Endothelial cell of umbilical vein (primary cell): ENCODE results near the gene GPALPP1. TPM values are rescaled to one million over a fixed set of nuclear protein-coding genes. Genes with fewer than 3 reads are reported as not detected.

Experiments
- BruUV-seq: library from RNA; stranded (reverse); fragments of 400-500 nt; replicated peaks from 2 replicates; lab custom pipeline; 2021; lab: Mats Ljungman, UMichigan
- CTCF ChIA-PET: fragments of 300-600, 350-600 bp; sonication (Branson Sonifier 250); formaldehyde crosslinking; loops from one replicate; lab custom pipeline; 2021; ENCODE audit warnings: antibody characterized with exemption, inconsistent platforms; lab: Charles Lee
- POLR2A ChIA-PET: fragments of 300-600, 350-600 bp; sonication (Branson Sonifier 250); formaldehyde crosslinking; loops from one replicate; lab custom pipeline; 2021; ENCODE audit warnings: antibody characterized with exemption, inconsistent platforms; lab: Charles Lee
- DNase-seq: peaks from one replicate; pipeline ENCODE4 v3.0.0-alpha.2; 2011; ENCODE audit warnings: low read depth, low spot score
- FAIRE-seq: peaks from 2 replicates; lab custom pipeline; 2011; peaks lifted over from hg19 to GRCh38; lab: Jason Lieb, UNC
- H2AFZ ChIP-seq: 2 replicates; pipeline ENCODE4 v1.6.0; 2012; ENCODE audit warnings: low read depth, low read length, control low read depth, inconsistent platforms
- H3K27ac ChIP-seq: 2 replicates; pipeline ENCODE4 v1.5.1; 2011; ENCODE audit warnings: low read depth, mild to moderate bottlenecking, control low read depth, low read length, moderate library complexity; ENCODE audit not compliant: insufficient read depth
- H3K27me3 ChIP-seq, 2 experiments: 2 replicates each; pipeline versions ENCODE4 v1.6.0 to v1.6.1; 2011; ENCODE audit warnings: low read length in 2 of 2, mixed read lengths in 1 of 2; ENCODE audit not compliant: control insufficient read depth in 2 of 2, insufficient read depth in 2 of 2
- H3K36me3 ChIP-seq, 2 experiments: 2 replicates in 1 of 2; 3 replicates in 1 of 2; pipeline ENCODE4 v1.5.1; 2011; ENCODE audit warnings: low read length in 2 of 2, mild to moderate bottlenecking in 1 of 2, moderate library complexity in 1 of 2; ENCODE audit not compliant: control insufficient read depth in 2 of 2, insufficient read depth in 2 of 2; ENCODE audit errors: extremely low read depth in 1 of 2
- H3K4me1 ChIP-seq: 3 replicates; pipeline ENCODE4 v1.5.1; 2011; ENCODE audit warnings: mild to moderate bottlenecking, low read length; ENCODE audit not compliant: control insufficient read depth, insufficient read depth; ENCODE audit errors: extremely low read depth
- H3K4me2 ChIP-seq: 2 replicates; pipeline ENCODE4 v1.6.1; 2011; ENCODE audit warnings: low read length, control low read depth, mixed read lengths; ENCODE audit not compliant: insufficient read depth
- H3K4me3 ChIP-seq, 3 experiments: fragments of 200-600 bp in 1 of 3; sonication (generic), shearing (Covaris generic) in 1 of 3; replicated peaks in 1 of 3; 2 replicates each; pipeline ENCODE4 v1.5.1; 2011 to 2016; ENCODE audit warnings: control low read depth in 3 of 3, low read length in 3 of 3, mild to moderate bottlenecking in 2 of 3, inconsistent platforms in 1 of 3, low read depth in 1 of 3, moderate library complexity in 1 of 3; ENCODE audit not compliant: insufficient read depth in 1 of 3
- H3K79me2 ChIP-seq: 2 replicates; pipeline ENCODE4 v1.6.0; 2012; ENCODE audit warnings: low read length, inconsistent platforms; ENCODE audit not compliant: control insufficient read depth, insufficient read depth
- H3K9ac ChIP-seq: replicated peaks from 2 replicates; pipeline ENCODE3; 2011; ENCODE audit warnings: low read length, control low read depth; ENCODE audit not compliant: insufficient read depth; ENCODE audit errors: extremely low read depth
- H3K9me1 ChIP-seq: replicated peaks from 3 replicates; pipeline ENCODE4 v1.6.0; 2011; ENCODE audit warnings: mild to moderate bottlenecking, low read length; ENCODE audit not compliant: control insufficient read depth, insufficient read depth; ENCODE audit errors: extremely low read depth
- H3K9me3 ChIP-seq: replicated peaks from 2 replicates; pipeline ENCODE4 v1.5.1; 2012; ENCODE audit warnings: low read length, inconsistent platforms; ENCODE audit not compliant: control insufficient read depth, insufficient read depth
- H4K20me1 ChIP-seq: replicated peaks from 2 replicates; pipeline ENCODE3; 2011; ENCODE audit warnings: mild to moderate bottlenecking, low read length; ENCODE audit not compliant: control insufficient read depth, insufficient read depth; ENCODE audit errors: extremely low read depth
- CTCF ChIP-seq, 2 donors: IDR thresholded peaks; 1 replicate in 1 of 2; 2 replicates in 1 of 2; pipeline ENCODE4 v1.5.1; 2011; ENCODE audit warnings: low read length in 2 of 2, mild to moderate bottlenecking in 2 of 2, moderate library complexity in 2 of 2, control low read depth in 1 of 2, inconsistent platforms in 1 of 2, low read depth in 1 of 2; ENCODE audit not compliant: insufficient read depth in 1 of 2; ENCODE audit errors: extremely low read depth in 1 of 2
- FOS ChIP-seq: IDR thresholded peaks from 2 replicates; pipeline ENCODE4 v1.6.1; 2011; ENCODE audit warnings: mild to moderate bottlenecking, low read length, moderate library complexity, borderline replicate concordance; ENCODE audit not compliant: insufficient read depth
- MYC ChIP-seq: IDR thresholded peaks from one replicate; pipeline ENCODE4 v1.6.1; 2011; ENCODE audit warnings: mild to moderate bottlenecking, low read depth, low read length
- POLR2AphosphoS5 ChIP-seq: IDR thresholded peaks from 2 replicates; pipeline ENCODE4 v1.6.1; 2012; ENCODE audit warnings: low read depth, mild to moderate bottlenecking, control low read depth, low read length, moderate library complexity; ENCODE audit not compliant: insufficient read depth
- dilution Hi-C: fragments of 300-500 bp; cut with MboI; formaldehyde crosslinking; loops from one replicate; pipeline ENCODE4 v1.15.0; 2019; ENCODE audit warnings: low sequenced_read_pairs; ENCODE audit not compliant: extremely low pct_ligation_motif_present
- intact Hi-C: fragments of 100-400 bp; cut with micrococcal nuclease; formaldehyde crosslinking; loops from one replicate; pipeline ENCODE4 v1.10.0; 2022
- polyA plus RNA-seq, 4 experiments: library from polyadenylated mRNA; depleted of rRNA in 3 of 4; stranded (reverse) in 3 of 4; unstranded in 1 of 4; fragments of >200 nt; gene quantifications; 2 replicates each; pipeline versions ENCODE4 v1.2.1 to v1.2.3, GENCODE V29; 2011 to 2012; ENCODE audit warnings: missing spikeins in 1 of 4
- total RNA-seq: library from RNA; stranded (reverse); gene quantifications from 2 replicates; pipeline ENCODE4 v1.2.3, GENCODE V29; 2021

Gene GPALPP1
- total and polyA plus RNA-seq, 2 donors (not counting 3 experiments of a cell fraction or from before 2014, with no cell fraction given): 8.5 to 28.2 TPM

DNA sequence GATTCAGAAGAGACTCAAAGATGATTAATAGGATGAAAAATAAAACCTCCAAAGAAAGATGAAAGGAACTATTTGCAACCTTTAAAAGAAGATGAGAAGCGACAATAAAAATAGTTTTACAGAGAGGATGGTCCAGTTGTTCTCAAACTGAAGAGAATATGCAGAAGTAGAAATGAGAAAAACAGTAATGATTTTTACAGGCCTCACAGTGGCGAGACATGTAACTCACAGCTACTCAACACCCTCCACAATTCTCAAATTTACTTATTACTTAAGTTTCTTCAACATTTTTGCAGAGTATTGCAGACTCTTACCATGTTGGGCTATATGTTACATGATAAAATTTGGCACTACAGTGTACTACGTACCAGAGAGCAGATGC, 20.9 kb upstream of the GPALPP1 start:
- CTCF ChIA-PET: interaction anchor here (0.8 to 4.3 kb wide), 7 partner anchors 36 to 484 kb away, joined by 3 to 51 read pairs (median 4); no protein-coding TSS in a partner anchor
- Histone ChIP-seq H3K9me3 (no peaks in the 10 kb centered on the region), H3K9me1 (no peaks in the 10 kb centered on the region), H3K79me2 (peaks cover 2% of the 10 kb centered on the region), H3K36me3 (peaks cover 2 to 9% of the 10 kb centered on the region in 2 experiments), H3K27ac (no peak overlapping the region), H3K27me3 (no peaks in the 10 kb centered on the region), H2AFZ (no peak overlapping the region), H3K4me3 (no peak overlapping the region), H3K4me1 (peaks cover 32% of the 10 kb centered on the region), H3K4me2 (peak overlapping the region; percentile 8), H3K9ac (no peak overlapping the region), H4K20me1 (no peaks in the 10 kb centered on the region)
- FAIRE-seq (no peak), DNase-seq (no peak)
- POLR2A ChIA-PET: no interaction called here
- intact Hi-C loops: loop anchor here (5.0 kb wide), 1 partner anchor 36 kb away; no protein-coding TSS in a partner anchor
- TF ChIP-seq POLR2AphosphoS5 (no peak), CTCF (IDR thresholded peaks at IDR 0.05; ENCODE audit: extremely low read depth in 1 of 2, insufficient read depth in 1 of 2, low read depth in 1 of 2, low read length in 2 of 2) (no peak), FOS (no peak), MYC (no peak)
- BruUV-seq: no TSS peak
- dilution Hi-C loops: no loop called here
